GM04504 (cell line): ENCODE results near the gene PLEKHG2.

Experiments used
- DNase-seq: peaks from one replicate; pipeline ENCODE4 v3.0.0-alpha.2; 2012; ENCODE audit warnings: low read depth

The PLEKHG2 gene

DNA sequence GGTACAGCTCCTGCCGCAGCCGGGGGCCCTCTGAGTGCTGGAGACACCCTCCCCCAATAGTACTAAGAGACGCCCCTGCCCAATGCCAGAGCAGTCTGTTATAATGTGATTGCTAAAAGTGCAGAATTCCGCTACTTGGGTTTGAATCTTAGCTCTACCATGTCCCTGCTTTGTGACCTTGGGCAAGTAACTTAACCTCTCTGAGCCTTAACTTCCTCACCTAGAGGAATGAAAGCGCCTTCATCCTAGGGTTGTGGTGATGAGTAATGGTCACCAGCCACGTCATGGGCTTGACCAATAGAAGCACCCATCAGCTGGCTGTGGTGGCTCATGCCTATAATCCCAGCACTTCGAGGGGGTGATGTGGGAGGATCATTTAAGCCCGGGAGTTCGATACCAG lies 6.5 kb downstream of the PLEKHG2 start:
- no peak for DNase-seq

DNA sequence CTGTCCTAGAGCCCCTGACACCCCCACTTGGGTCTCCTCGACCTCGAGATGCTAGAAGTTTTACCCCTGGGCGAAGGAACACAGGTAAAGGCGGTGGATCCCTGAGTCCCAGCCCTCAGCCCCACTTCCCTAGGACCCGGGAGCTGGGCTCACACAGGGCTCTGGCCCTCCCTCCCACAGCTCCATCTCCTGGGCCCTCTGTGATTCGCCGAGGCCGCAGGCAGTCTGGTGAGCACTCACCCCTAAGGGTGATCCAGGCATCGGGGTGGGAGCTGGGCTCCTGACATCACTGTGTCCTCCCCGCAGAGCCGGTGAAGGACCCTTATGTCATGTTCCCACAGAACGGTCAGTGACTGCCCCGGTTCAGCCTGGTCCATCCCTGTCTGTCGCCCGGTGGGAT lies 8.3 kb downstream of the PLEKHG2 start:
- no peak for DNase-seq

DNA sequence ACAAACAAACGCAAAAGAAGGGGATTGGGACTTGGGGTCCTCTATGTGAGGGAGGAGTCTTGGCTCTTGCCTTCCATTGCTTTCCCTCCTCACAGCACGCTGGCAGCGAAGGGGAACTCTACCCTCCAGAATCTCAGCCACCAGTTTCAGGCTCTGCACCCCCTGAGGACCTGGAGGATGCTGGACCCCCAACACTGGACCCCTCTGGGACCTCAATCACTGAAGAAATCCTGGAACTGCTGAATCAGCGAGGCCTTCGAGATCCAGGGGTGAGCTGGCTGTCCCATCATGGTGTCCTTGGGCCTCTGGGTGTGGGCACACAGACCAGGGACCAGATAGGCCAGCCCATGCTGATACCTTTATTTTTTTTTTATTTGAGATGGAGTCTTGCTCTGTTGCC lies 9.6 kb downstream of the PLEKHG2 start:
- DNase-seq, result no peak

DNA sequence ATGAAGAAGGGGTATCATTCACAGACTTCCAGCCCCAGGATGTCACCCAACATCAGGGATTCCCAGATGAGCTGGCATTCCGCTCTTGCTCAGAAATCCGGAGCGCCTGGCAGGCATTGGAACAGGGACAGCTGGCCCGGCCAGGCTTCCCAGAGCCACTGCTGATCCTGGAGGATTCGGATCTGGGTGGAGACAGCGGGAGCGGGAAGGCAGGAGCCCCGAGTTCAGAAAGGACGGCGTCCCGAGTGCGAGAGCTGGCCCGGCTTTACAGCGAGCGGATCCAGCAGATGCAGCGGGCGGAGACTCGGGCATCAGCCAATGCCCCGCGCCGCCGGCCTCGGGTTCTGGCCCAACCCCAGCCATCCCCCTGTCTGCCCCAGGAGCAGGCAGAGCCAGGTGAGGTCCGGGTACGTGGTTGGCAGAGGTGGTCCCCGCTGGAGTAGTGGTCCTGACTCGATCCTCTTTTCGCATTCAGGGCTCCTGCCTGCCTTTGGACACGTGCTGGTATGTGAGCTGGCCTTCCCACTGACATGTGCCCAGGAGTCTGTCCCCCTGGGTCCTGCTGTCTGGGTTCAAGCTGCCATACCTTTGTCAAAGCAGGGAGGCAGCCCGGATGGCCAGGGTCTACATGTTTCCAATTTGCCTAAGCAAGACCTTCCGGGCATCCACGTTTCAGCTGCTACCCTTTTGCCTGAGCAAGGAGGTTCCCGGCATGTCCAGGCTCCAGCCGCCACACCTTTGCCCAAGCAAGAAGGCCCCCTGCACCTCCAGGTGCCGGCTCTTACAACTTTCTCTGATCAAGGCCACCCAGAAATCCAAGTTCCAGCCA lies 11.0 kb downstream of the PLEKHG2 start:
- no peak for DNase-seq

DNA sequence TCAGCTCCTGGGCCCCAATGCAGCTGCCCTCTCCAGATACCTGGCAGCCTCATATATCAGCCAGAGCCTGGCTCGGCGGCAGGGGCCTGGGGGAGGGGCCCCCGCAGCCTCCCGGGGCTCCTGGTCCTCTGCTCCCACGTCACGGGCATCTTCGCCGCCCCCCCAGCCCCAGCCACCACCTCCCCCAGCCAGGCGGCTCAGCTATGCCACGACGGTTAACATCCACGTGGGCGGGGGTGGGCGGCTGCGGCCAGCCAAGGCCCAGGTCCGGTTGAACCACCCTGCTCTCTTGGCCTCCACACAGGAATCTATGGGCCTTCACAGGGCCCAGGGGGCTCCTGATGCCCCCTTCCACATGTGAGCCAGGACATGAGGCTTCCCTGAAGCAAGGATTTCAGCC lies 12.5 kb downstream of the PLEKHG2 start:
- DNase-seq, result no peak

DNA sequence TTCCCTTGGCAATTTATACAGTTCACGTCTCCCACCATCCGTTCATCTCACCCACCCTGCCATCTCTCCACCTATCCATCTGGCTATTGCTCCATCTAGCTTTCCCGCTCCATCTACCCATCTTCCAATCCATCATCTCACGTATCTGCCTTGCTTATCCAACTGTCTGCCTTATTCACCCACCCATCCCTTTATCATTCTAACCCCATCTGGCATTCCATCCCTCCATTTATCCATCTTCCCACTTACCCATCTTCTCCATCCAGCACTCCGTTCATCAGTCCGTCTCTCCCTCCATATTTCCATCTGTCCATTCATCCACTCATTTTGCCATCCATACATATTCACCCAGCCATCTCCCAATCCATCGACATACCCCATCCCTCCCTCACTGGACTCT lies 13.3 kb downstream of the PLEKHG2 start:
- DNase-seq, result no peak

DNA sequence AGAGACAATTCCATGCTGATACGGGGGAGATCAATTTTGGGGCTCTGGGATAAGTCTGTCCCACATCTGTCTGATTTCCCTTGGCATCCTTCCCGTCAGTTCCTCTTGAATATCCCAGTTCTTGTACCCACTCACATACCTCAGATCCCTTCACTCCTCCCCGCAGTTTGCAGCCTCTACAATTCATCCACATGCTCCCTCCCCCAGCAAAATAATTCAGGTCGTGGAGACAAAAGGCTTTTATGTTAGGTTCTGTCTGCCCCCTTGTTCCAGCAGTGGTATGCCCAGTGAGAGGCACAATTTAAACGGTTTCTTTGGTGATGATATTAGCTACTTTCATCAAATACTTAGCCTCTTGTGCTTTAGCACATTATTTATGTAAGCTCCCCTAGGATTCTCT lies 13.7 kb downstream of the PLEKHG2 start:
- DNase-seq, result no peak

DNA sequence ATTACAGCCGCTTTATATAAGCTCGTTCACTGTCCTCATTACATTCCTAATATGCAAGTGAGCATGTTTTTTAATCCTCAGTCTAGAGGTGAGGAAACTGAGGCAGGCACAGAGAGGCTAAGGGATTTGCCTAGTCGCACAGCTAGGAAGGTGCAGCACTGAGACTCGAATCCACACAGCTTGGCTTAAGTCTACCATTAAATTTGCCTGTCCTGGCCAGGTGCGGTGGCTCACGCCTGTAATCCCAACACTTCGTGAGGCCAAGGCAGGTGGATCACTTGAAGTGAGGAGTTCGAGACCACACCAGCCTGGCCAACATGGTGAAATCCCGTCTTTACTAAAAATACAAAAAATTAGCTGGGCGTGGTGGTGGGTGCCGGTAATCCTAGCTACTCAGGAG lies 15.2 kb downstream of the PLEKHG2 start:
- no peak for DNase-seq

DNA sequence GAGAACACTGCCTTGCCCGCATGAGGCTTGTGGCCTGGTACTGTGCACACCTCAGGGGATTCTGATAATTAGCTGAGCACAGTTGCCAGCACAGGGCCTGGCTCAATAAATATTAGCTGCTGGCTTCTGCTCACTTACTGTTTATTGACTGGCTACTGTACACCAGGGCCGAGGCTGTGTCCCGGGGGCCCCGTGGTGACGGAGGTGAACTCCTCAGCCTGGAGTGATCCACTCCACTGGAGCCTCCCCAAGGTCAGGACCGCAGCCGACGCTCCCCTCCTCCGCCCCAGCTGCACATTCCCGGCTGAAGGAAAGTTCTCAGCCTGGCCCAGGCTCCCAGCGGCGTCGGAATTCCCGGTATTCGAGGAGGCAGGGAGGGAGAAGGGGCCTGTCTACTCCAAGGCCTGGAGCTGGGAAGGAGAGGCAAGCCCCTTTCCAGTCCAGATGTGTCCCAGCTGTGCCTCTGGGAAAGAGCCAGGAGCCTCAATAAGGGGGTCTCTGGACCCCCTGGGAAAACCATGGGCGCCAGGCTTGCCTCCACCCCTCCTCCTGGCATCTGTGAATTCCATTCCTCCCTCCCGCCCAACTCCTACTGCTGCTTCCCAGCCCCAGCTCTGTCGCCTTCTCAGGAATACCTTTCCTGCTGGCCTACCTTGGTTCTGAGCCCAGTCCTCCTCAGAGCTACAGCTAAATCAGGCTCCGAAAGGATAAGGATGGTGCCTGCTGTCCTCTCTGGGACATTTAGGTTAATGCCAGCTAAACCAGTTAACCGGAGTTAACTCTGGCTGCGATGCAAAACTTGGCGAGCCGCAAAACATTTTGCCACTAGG lies 16.0 kb downstream of the PLEKHG2 start:
- DNase-seq, result peak; percentile 78

DNA sequence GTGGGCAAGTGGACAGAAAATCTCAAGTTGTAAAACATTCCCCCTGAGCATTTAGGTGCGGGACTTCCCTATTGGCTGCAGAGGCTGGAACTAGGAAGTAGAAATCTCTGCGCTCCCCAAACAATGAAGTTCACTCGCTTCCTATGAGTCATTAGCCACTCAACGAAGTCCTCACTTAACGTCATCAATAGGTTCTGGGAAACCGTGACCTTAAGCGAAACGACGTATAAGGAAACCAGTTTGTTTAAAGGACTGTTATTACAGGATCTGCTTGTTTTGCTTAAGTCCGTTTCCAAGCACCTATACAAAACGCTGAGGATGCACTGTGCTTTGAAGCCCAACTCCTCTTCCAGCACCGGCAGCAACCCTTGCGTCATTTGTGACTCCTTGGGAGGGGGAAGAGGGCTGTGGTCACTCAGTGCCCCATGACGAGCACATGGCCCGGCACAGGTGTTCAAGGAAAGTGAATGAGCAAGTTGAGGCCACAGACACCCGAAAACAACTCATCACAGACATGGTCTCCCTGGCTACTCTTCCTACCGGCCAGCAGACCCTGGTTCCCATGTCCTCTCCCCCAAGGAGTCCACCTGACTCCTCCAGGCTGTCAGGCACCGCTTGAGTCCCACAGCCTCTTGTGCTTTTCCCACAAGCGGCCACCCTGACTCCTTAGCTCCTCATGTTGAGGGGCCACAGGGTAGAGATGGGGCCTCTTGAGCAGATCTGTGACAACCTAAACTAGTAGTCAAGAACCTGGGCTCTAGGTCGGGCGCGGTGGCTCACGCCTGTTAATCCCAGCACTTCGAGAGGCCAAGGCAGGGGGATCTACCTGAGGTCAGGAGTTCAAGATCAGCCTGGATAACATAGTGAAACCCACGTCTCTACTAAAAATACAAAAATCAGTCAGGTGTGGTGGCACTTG lies 18.5 kb downstream of the PLEKHG2 start:
- DNase-seq, result no peak

DNA sequence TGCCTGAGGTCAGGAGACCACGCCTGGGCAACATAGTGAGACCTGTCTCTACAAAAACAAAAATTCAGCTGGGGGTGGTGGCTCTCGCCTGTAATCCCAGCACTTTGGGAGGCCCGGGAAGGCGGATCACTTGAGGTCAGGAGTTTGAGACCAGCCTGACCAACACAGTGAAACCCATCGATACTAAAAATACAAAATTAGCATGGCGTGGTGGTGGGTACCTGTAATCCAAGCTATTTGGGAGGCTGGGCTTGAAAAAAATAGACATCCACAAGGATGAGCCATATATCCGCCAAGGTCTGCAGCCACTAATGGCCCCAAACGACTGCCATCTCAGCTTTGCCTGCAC lies 20.2 kb downstream of the PLEKHG2 start:
- no peak for DNase-seq

DNA sequence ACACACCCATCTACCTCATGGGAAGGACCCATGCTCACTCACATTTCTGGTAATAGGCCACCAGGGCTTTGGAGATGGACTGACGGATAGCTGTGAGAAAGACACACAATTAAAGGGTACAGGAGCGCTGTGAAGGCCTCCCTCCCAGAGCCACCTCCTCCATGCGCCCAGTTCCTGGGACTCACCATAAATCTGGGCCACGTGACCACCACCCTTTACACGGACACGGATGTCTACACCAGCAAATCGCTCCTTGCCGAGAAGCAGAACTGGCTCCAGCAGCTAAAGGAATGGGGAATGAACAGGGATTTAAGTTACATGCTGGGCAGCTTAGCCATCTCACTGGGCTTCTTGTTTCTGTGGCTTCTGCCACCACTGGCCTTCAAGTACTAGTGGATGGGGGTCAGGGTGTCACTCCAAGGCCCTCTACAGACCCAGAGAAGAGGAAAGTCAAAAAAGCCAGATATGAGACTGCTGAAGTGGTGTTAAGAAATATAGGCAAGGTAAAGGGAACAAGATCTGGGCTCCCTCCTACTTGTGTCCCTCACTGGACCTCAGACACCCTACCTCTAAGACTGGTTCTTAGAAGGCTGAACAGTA lies 21.1 kb downstream of the PLEKHG2 start:
- no peak for DNase-seq

DNA sequence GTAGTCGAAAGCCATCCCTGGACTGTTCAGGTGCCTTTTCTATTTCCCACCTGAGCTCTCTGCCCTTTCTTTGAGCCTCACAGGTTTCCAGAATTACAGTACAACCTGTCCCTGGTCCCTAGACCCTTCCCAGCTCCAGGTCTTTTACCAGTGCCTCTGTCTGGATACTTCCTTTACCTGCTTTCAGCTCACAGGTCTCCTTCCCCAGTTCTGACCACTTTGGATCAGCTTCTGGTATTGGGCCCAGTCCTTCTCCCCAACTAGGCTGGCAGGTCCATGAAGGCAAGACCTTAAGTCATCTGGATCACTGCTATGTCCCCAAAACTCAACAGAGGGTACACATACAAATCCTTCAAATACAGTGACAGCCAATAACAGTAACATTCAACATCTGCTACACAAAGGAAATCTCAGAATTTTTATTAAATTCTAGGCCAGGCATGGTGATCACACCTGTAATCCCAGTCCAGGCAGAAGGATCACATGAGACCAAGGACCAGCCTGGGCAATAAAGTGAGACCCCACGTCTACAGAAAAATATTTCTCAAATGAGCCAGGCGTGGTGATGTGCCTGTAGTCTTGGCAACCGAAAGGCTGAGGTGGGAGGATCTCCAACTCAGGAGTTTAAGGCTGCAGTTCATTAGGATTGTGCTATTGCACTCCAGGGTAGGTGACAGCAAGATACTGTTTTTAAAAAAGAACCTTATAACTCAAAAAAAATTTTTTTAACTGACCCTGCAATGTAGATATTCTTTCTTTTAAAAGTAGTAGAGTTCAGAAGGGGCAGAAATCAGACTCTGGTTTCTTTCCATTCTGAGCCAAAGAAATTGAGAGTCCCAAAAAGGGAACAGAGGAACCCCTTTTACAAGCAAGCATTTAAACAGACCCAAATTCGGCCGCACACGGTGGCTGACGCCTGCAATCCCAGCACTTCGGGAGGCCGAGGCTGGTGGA lies 21.9 kb downstream of the PLEKHG2 start:
- DNase-seq, result no peak

DNA sequence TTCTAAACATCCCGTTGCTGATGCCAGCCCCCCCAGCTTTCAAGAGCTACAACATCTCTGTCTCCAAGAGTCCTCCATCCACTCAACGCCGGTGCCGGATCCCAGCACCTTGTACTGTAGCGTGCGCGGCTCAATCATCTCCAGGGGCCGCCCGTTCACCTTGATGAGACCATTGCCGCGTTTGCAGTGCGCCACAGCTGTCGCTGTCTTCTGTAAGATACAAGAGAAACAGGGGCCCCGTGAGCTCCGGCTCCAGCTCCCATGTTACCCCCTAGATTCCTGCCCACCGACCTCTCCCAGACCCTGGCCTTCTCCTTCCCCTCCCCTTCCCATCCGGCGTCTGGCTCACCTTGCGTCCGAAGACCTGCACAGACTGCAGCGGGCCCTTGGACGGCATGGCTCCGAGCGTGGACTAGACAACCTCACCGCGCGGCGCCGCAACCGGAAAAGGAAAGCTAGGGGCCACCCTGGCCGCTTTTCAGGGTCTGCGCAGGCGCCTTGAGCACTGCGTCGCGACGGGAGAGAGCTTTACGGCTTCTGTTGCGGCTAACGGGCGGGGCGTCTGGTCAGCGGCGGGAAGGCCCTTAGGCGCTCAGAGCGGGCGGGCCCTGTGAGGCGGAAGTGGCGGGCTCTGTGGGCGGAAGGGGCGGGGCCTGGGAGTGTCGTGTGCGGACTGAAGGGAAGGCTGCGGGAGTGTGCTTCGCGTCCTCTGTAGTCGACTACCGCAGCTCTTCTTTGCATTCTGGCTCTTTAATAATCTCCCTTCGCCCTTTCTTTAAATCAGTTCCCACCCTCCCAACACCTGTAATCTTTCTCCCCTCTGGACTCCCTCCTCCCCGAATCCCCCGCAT lies 23.3 kb downstream of the PLEKHG2 start, which contains the start of gene RPS16:
Gene RPS16, minus strand, starts transcription at position 451 of the 851 bp plus-strand sequence. Its CDS starts 54 bp downstream, at position 397.
- peak; percentile 92 for DNase-seq

DNA sequence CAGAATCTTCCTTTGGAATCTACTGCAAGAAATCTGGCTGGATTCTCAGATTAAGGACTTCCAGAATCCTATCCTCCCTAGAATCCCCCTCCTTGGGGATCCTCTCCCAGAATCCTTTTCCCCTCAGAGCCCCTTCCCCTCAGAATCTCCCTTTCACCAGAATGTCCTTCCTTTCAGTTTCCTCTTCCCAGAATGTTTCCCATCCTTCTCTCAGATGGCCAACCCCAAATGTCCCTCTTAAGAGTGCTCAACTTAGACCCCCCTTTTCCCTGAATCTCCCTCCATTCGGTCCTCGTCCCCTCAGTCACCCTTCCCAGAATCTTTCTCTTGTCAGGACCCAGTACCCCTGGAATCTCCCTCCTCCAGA lies 23.9 kb downstream of the PLEKHG2 start:
- DNase-seq, result no peak

DNA sequence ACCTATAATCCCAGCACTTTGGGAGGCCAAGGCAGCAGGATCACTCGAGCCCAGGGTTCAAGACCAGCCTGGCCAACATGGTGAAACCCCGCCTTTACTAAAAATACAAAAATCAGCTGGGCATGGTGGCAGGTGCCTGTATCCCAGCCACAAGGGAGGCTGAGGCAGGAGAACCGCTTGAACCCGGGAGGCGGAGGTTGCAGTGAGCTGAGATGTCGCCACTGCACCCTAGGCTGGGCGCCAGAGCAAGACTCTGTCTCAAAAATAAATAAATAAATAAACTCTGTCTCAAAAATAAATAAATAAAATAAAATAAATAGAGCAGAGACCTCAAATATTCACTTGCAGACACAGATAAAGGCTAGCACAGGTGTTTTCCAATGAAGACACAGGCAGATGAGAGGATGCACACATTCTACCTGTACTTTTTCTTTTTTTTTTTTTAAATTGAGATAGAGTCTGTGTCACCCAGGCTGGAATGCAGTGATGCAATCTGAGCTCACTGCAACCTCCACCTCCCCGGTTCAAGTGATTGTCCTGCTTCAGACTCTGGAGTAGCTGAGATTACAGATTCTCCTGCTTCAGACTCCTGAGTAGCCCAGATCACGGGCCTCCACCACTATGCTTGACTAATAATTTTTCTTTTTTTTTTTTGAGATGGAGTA lies 25.9 kb downstream of the PLEKHG2 start:
- no peak for DNase-seq

DNA sequence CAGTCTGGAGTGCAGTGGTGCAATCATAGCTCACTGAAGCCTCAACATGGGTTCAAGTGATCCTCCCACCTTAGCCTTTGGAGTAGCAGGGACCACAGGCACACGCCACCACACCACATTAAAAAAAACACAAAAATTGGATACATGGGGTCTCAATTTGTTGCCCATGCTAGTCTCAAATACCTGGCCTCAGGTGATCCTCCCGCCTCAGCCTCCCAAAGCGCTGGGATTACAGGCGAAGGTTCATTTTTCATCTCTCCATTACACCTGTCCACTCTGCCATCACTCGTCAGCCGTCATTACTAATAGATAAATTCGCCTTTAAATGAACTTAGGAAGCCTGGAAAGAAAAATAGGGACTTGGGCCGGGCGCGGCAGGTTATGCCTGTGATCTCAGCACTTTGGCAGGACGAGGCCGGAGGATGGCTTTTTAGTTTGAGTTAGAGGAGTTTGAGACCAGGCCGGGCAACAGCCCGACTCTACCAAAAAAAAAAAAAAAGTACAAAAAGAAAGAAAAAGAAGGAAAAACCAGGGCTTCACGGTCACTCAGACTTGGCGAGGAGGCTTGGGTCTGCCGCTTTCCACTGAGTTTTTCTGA lies 32.2 kb downstream of the PLEKHG2 start:
- DNase-seq, result no peak

DNA sequence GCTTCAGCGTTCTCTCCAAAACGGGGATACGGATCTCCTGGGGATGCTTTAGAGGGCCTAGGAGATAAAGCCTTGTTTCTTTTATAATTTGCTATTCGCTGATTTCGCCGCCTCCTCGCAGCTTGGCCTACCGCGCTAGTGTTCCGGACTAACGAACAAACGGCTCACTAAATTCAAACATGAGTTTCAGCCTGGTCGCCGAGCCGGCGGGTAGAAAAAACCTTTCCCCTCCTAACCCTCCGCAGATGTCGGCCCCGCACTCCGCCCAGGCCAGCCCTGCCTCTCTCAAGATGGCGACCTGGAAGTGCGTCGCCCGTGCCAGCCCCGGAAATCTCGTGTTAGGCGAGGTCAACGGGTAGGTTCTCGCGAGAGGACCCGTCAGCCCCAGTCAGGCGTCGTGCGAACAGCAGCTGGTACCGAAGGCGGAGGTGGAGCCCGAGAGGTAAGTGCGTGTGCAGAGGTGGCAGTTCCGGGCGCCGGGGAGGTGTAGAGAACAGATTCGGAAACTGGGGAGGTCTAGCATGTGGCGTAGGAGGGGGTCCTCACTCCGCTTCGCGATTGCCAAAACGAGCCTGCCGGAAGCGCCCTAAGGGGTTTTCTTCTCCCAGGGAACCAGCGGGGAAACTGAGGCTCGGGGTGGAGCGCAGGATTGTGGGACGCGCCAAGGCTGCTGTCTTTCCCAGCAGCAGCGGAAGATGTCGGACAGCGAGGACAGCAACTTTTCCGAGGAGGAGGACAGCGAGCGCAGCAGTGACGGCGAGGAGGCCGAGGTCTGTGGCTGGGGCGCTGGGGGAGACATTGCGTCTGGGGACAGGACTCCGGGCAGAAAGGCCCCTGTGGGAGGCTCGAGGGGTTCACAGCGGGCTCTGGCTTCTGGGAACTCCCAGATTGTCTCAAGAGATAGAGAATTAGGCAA lies 33.0 kb downstream of the PLEKHG2 start, which contains the start of gene SUPT5H:
Gene SUPT5H, plus strand, starts transcription at position 387 of the 916 bp plus-strand sequence. Its CDS starts 309 bp downstream, at position 696.
- DNase-seq, result peak; percentile 93
